ENCODE measurements around the gene FHIT.

DNA sequence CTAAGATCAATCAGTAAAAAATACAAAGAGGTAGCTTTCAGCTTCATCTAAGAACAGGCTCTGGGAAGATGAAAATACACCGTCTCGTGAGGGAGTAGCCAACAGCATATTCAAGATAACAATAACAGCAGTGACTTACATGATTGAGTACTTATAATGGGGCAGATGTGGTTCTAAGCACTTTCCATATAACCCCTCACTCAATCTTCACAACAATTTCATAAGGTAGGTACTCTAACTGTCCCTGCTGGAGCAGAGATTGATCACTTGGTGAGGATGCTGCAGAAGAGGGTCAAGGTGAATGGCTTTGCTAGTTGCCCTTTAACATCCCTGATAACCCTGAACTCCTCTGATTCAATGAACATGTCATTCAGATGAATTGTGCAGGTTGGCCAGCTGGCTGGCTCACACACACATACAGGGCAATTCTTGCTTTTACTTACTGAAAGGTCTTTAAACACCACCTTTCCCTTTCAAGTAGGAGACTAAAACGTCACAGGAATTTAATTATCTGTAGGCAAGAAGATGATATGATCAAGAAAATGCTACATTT lies 1217.3 kb downstream of the FHIT start:
- TF ChIP-seq, protein P1, sequence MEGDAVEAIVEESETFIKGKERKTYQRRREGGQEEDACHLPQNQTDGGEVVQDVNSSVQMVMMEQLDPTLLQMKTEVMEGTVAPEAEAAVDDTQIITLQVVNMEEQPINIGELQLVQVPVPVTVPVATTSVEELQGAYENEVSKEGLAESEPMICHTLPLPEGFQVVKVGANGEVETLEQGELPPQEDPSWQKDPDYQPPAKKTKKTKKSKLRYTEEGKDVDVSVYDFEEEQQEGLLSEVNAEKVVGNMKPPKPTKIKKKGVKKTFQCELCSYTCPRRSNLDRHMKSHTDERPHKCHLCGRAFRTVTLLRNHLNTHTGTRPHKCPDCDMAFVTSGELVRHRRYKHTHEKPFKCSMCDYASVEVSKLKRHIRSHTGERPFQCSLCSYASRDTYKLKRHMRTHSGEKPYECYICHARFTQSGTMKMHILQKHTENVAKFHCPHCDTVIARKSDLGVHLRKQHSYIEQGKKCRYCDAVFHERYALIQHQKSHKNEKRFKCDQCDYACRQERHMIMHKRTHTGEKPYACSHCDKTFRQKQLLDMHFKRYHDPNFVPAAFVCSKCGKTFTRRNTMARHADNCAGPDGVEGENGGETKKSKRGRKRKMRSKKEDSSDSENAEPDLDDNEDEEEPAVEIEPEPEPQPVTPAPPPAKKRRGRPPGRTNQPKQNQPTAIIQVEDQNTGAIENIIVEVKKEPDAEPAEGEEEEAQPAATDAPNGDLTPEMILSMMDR (IDR thresholded peaks at IDR 0.05): no peak
- no peak for TF ChIP-seq EZH2 (IDR thresholded peaks at IDR 0.05)
- TF ChIP-seq EZH2phosphoT487 (IDR thresholded peaks at IDR 0.05): no peak

Measured in neural progenitor cell (in vitro differentiated cells).